Tibial artery (tissue), 4 donors: ENCODE results near the gene C1QL3.
A peak's percentile ranks its signal among the peaks of the same experiment; 100 is the strongest.

Source experiments
- DNase-seq, 2 donors: peaks; one replicate each; pipeline ENCODE4 v3.0.0-alpha.2; 2019
- H3K27ac ChIP-seq, 2 donors: fragments of 200-600 bp; sonication (generic) in 1 of 2; 1 replicate in 1 of 2; 2 replicates in 1 of 2; pipeline ENCODE4 v1.5.1; 2018 to 2019; ENCODE audit warnings: mild to moderate bottlenecking in 1 of 2
- H3K27me3 ChIP-seq, 2 donors: fragments of 200-600 bp; sonication (generic) in 1 of 2; one replicate each; pipeline versions ENCODE4 v1.5.1 to v1.6.0; 2016 to 2019
- H3K36me3 ChIP-seq, 3 donors: fragments of 200-600 bp; sonication (generic) in 2 of 3; one replicate each; pipeline ENCODE4 v1.5.1; 2016 to 2019; ENCODE audit warnings: mild to moderate bottlenecking in 2 of 3
- H3K4me1 ChIP-seq, 4 donors: fragments of 200-600 bp; sonication (generic) in 2 of 4; 1 replicate in 3 of 4; 2 replicates in 1 of 4; pipeline ENCODE4 v1.5.1; 2016 to 2019
- H3K4me3 ChIP-seq, 2 donors: fragments of 200-600 bp; sonication (generic) in 1 of 2; 1 replicate in 1 of 2; 2 replicates in 1 of 2; pipeline ENCODE4 v1.5.1; 2018 to 2019; ENCODE audit warnings: mild to moderate bottlenecking in 2 of 2
- H3K9me3 ChIP-seq, 3 donors: fragments of 200-600 bp; sonication (generic) in 1 of 3; one replicate each; pipeline ENCODE4 v1.5.1; 2016 to 2019
- intact Hi-C: fragments of 100-400 bp; cut with DNase I; formaldehyde crosslinking; loops from one replicate; pipeline ENCODE4 v1.15.0; 2023; ENCODE audit warnings: low total_unique reads
- TF ChIP-seq, protein P1 (sequence below), 2 experiments: fragments of 200-600 bp in 1 of 2; fragments of 450-650 bp in 1 of 2; IDR thresholded peaks; one replicate each; pipeline ENCODE4 v1.5.1; 2017 to 2019; ENCODE audit warnings: antibody characterized with exemption in 2 of 2, mild to moderate bottlenecking in 1 of 2, moderate library complexity in 1 of 2

Gene C1QL3

DNA sequence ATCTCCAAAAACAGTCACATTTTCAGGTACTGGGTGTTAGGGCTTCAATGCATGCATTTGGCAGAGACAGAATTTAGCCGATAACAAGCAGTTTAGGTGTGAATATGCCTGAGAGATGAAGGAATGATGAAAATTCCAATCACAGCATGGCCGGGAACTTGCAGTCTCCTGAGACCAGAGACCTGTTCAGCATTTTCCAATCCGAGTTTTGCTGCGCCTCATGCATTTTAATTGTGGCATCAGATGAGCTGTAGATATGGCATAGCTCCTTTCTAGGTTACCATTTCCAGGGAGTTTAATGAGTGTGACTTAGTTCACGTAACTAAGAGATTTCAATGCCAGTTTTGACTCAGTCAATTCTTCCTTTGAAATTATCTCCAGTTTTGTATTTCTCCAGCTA is 14.5 kb upstream of the C1QL3 start:
- Histone ChIP-seq H3K4me3 (no peak overlapping the region), H3K4me1 (no peaks in the 10 kb centered on the region), H3K36me3 (no peaks in the 10 kb centered on the region), H3K9me3 (no peaks in the 10 kb centered on the region), H3K27me3 (peaks cover 0 to 14% of the 10 kb centered on the region in 2 donors), H3K27ac (no peak overlapping the region)
- no peak for DNase-seq
- TF ChIP-seq, protein P1, sequence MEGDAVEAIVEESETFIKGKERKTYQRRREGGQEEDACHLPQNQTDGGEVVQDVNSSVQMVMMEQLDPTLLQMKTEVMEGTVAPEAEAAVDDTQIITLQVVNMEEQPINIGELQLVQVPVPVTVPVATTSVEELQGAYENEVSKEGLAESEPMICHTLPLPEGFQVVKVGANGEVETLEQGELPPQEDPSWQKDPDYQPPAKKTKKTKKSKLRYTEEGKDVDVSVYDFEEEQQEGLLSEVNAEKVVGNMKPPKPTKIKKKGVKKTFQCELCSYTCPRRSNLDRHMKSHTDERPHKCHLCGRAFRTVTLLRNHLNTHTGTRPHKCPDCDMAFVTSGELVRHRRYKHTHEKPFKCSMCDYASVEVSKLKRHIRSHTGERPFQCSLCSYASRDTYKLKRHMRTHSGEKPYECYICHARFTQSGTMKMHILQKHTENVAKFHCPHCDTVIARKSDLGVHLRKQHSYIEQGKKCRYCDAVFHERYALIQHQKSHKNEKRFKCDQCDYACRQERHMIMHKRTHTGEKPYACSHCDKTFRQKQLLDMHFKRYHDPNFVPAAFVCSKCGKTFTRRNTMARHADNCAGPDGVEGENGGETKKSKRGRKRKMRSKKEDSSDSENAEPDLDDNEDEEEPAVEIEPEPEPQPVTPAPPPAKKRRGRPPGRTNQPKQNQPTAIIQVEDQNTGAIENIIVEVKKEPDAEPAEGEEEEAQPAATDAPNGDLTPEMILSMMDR (IDR thresholded peaks at IDR 0.05), result no peak
- intact Hi-C loops, result no loop called here

DNA sequence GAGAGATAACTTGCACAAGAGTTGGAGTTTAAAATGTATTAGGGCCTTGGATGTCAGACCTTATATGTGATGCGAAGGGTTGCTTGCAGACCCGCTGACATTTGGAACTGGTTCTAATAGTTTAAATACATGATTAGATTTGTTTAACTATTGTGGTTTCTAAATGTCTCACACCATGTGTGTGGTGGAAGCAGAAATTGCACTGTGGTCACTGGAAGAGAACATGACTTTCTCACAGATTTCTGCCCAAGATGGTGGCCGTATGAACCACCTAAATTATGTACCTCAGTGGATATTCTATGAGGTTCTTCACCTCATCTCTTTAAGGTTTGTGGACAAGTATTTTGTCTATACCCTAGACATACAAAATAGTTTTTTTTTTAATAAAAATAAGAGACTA is 8.2 kb upstream of the C1QL3 start:
- Histone ChIP-seq H3K27ac (no peak overlapping the region), H3K9me3 (no peaks in the 10 kb centered on the region), H3K4me1 (no peaks in the 10 kb centered on the region), H3K36me3 (no peaks in the 10 kb centered on the region), H3K4me3 (no peak overlapping the region), H3K27me3 (peaks cover 0 to 3% of the 10 kb centered on the region in 2 donors)
- intact Hi-C loops, result no loop called here
- DNase-seq, result no peak
- TF ChIP-seq, protein P1 (IDR thresholded peaks at IDR 0.05), result no peak

DNA sequence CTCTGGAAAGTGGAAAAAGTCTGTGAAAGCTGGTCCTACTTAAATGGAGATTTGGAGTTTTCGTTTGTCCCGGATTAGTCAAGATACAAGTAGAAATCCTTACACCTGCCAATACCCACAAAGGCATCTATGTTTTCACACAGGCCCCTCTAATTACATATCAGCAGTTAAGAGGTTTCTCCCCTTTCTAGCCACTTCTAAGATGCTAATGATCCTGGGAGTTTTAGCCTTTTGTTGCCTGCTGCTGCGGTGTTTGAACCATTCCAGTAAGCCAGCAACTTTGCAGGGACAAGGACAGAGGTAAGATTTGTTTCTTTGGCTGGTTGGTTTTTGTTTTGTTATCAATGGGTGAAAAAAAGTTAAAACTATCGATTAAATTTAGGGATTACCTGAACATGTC is 5.8 kb upstream of the C1QL3 start:
- no peaks in the 10 kb centered on the region for H3K9me3 ChIP-seq
- peaks cover 0 to 6% of the 10 kb centered on the region in 2 donors for H3K27me3 ChIP-seq
- H3K4me1 ChIP-seq, result no peaks in the 10 kb centered on the region
- TF ChIP-seq, protein P1 (IDR thresholded peaks at IDR 0.05), result no peak
- no peak overlapping the region for H3K4me3 ChIP-seq
- H3K36me3 ChIP-seq, result no peaks in the 10 kb centered on the region
- DNase-seq, result no peak
- intact Hi-C loops, result no loop called here
- H3K27ac ChIP-seq, result no peak overlapping the region

DNA sequence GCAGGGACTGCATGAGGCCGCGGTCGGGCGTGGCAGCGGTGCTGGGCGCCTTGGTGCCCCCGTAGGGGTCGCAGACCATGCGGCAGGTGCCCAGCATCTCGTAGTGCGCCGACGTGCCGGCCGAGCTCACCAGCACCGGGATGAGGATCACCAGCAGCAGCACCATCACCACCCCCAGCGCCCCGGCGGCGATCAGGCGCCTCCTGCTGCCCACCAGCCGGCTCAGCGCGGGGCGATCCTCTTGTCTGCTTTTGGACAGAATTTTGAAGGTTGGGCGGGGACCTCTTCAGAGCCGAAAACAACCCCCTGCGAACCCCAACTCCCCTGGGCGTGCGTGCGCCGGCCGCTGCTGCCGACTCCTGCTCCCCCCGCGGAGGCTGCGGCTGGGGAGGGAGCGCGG is 779 bp downstream of the C1QL3 start:
- Histone ChIP-seq H3K4me3 (peak overlapping the region; percentile 49 to 58), H3K4me1 (peaks cover 0 to 27% (median 20%) of the 10 kb centered on the region in 4 donors), H3K27ac (no peak overlapping the region), H3K36me3 (no peaks in the 10 kb centered on the region), H3K9me3 (no peaks in the 10 kb centered on the region), H3K27me3 (peaks cover 0 to 39% of the 10 kb centered on the region in 2 donors)
- TF ChIP-seq, protein P1 (IDR thresholded peaks at IDR 0.05), result no peak
- no peak for DNase-seq
- intact Hi-C loops, result no loop called here

DNA sequence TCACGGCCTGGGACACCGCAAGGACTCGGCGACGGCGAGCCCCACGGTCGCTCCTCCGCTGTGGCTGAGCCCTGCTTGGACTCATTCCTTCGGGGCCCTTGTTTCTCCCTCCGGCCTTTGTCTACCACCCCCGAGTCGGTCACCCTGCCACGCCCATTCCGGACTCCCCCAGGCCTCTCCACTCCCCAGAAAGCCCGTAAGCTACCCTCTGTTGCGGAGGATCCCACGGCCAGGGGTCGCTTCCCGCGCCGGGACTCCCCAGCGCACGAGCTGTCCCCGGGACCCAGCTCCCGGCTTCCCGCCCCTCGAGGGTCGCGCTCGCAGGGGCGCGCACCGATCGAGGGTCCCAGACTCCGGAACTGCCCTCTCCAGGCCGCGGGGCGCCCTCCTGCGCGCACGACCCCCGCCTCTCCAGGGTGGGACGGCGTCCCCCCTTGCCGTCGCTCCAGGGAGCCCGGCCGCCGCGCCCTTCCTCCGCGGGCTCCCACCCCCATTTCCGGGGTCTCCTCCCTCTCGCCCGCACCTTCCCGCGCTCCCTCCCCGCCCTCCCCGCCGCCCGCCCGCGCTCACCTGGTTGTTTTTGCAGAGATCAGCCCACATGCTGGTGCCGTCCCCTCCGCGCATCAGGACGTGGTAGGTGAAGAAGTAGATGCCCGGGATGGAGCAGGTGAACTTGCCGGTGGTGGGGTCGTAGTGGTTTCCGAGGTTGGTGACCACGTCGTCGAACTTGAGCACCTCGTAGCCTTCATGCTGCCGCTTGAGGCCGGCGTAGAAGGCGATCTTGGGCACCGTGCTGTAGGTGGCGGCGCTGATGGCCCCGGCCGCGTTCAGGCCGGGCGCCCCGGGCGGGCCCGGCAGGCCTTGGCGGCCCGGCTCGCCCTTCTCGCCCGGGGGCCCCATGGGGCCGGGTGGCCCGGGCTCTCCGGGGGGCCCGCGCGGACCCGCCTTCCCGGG is 1.5 kb downstream of the C1QL3 start:
- no peak for DNase-seq
- TF ChIP-seq, protein P1 (IDR thresholded peaks at IDR 0.05), result no peak
- intact Hi-C loops, result no loop called here
- peak overlapping the region; percentile 49 to 58 for H3K4me3 ChIP-seq
- no peak overlapping the region for H3K27ac ChIP-seq
- H3K36me3 ChIP-seq, result no peaks in the 10 kb centered on the region
- peaks cover 0 to 36% of the 10 kb centered on the region in 2 donors for H3K27me3 ChIP-seq
- no peaks in the 10 kb centered on the region for H3K9me3 ChIP-seq
- peaks cover 0 to 27% (median 20%) of the 10 kb centered on the region in 4 donors for H3K4me1 ChIP-seq
